Measurements from ENCODE around the gene SLC66A1.
A peak's percentile ranks its signal among the peaks of the same experiment; 100 is the strongest.
"Not testable (repeated sequence)": the region's sequence is repeated elsewhere in the genome, so short reads cannot be mapped to it uniquely, and the experiment has no call there.

SLC66A1 gene

GRCh38 chr1:19274636-19275035 is 37.5 kb upstream of the SLC66A1 start:
- H3K36me3 ChIP-seq (ENCODE audit: control insufficient read depth in 5 of 5, insufficient read depth in 5 of 5, low read length in 5 of 5) = peaks cover 0 to 5% (median 0%) of the 10 kb centered on the region in 5 donors
- H3K9ac ChIP-seq (ENCODE audit: low read length in 5 of 5) = no peak overlapping the region
- H3K27me3 ChIP-seq (ENCODE audit: control insufficient read depth in 5 of 5, insufficient read depth in 4 of 5, low read length in 5 of 5) = peaks cover 0 to 5% (median 3%) of the 10 kb centered on the region in 5 donors
- H3K4me3 ChIP-seq (ENCODE audit: low read depth in 1 of 5, low read length in 5 of 5) = peak overlapping the region in 1 of 5 donors; percentile 30
- H3K27ac ChIP-seq (ENCODE audit: low read depth, low read length) = no peak overlapping the region
- peaks cover 0 to 3% (median 0%) of the 10 kb centered on the region in 5 donors for H3K4me1 ChIP-seq (ENCODE audit: control insufficient read depth in 5 of 5, insufficient read depth in 5 of 5, low read length in 5 of 5)
- peaks cover 0 to 13% (median 3%) of the 10 kb centered on the region in 5 donors for H3K9me3 ChIP-seq (ENCODE audit: control insufficient read depth in 5 of 5, low read length in 5 of 5)

GRCh38 chr1:19283891-19284290 is 28.2 kb upstream of the SLC66A1 start:
- no peak overlapping the region for H3K9ac ChIP-seq (ENCODE audit: low read length in 5 of 5)
- peaks cover 0 to 5% (median 2%) of the 10 kb centered on the region in 5 donors for H3K36me3 ChIP-seq (ENCODE audit: control insufficient read depth in 5 of 5, insufficient read depth in 5 of 5, low read length in 5 of 5)
- H3K9me3 ChIP-seq (ENCODE audit: control insufficient read depth in 5 of 5, low read length in 5 of 5) = no peaks in the 10 kb centered on the region
- peaks cover 0 to 8% (median 4%) of the 10 kb centered on the region in 5 donors for H3K4me1 ChIP-seq (ENCODE audit: control insufficient read depth in 5 of 5, insufficient read depth in 5 of 5, low read length in 5 of 5)
- H3K27ac ChIP-seq (ENCODE audit: low read depth, low read length) = no peak overlapping the region
- no peak overlapping the region for H3K4me3 ChIP-seq (ENCODE audit: low read depth in 1 of 5, low read length in 5 of 5)
- H3K27me3 ChIP-seq (ENCODE audit: control insufficient read depth in 5 of 5, insufficient read depth in 4 of 5, low read length in 5 of 5) = no peaks in the 10 kb centered on the region

GRCh38 chr1:19284881-19285280 is 27.2 kb upstream of the SLC66A1 start:
- no peak overlapping the region for H3K9ac ChIP-seq (ENCODE audit: low read length in 5 of 5)
- peaks cover 0 to 13% (median 10%) of the 10 kb centered on the region in 5 donors for H3K4me1 ChIP-seq (ENCODE audit: control insufficient read depth in 5 of 5, insufficient read depth in 5 of 5, low read length in 5 of 5)
- H3K36me3 ChIP-seq (ENCODE audit: control insufficient read depth in 5 of 5, insufficient read depth in 5 of 5, low read length in 5 of 5) = peaks cover 0 to 5% (median 2%) of the 10 kb centered on the region in 5 donors
- H3K27me3 ChIP-seq (ENCODE audit: control insufficient read depth in 5 of 5, insufficient read depth in 4 of 5, low read length in 5 of 5) = no peaks in the 10 kb centered on the region
- no peak overlapping the region for H3K4me3 ChIP-seq (ENCODE audit: low read depth in 1 of 5, low read length in 5 of 5)
- H3K27ac ChIP-seq (ENCODE audit: low read depth, low read length) = no peak overlapping the region
- H3K9me3 ChIP-seq (ENCODE audit: control insufficient read depth in 5 of 5, low read length in 5 of 5) = no peaks in the 10 kb centered on the region

- not testable (repeated sequence) for H3K4me3 ChIP-seq (ENCODE audit: low read depth in 1 of 5, low read length in 5 of 5); H3K9me3 ChIP-seq (ENCODE audit: control insufficient read depth in 5 of 5, low read length in 5 of 5); H3K36me3 ChIP-seq (ENCODE audit: control insufficient read depth in 5 of 5, insufficient read depth in 5 of 5, low read length in 5 of 5); H3K9ac ChIP-seq (ENCODE audit: low read length in 5 of 5); H3K27me3 ChIP-seq (ENCODE audit: control insufficient read depth in 5 of 5, insufficient read depth in 4 of 5, low read length in 5 of 5); H3K27ac ChIP-seq (ENCODE audit: low read depth, low read length)
- peaks cover 0 to 13% (median 10%) of the 10 kb centered on the region in 5 donors for H3K4me1 ChIP-seq (ENCODE audit: control insufficient read depth in 5 of 5, insufficient read depth in 5 of 5, low read length in 5 of 5)
These were observed 26.8 kb upstream of the SLC66A1 start for GRCh38 chr1:19285366-19285765.

GRCh38 chr1:19285807-19286206 is 26.3 kb upstream of the SLC66A1 start:
- H3K4me1 ChIP-seq (ENCODE audit: control insufficient read depth in 5 of 5, insufficient read depth in 5 of 5, low read length in 5 of 5) = peaks cover 0 to 13% (median 10%) of the 10 kb centered on the region in 5 donors
- H3K9ac ChIP-seq (ENCODE audit: low read length in 5 of 5); H3K27me3 ChIP-seq (ENCODE audit: control insufficient read depth in 5 of 5, insufficient read depth in 4 of 5, low read length in 5 of 5); H3K4me3 ChIP-seq (ENCODE audit: low read depth in 1 of 5, low read length in 5 of 5); H3K9me3 ChIP-seq (ENCODE audit: control insufficient read depth in 5 of 5, low read length in 5 of 5); H3K36me3 ChIP-seq (ENCODE audit: control insufficient read depth in 5 of 5, insufficient read depth in 5 of 5, low read length in 5 of 5); H3K27ac ChIP-seq (ENCODE audit: low read depth, low read length): not testable (repeated sequence)

- no peaks in the 10 kb centered on the region for H3K27me3 ChIP-seq (ENCODE audit: control insufficient read depth in 5 of 5, insufficient read depth in 4 of 5, low read length in 5 of 5)
- H3K9ac ChIP-seq (ENCODE audit: low read length in 5 of 5) = no peak overlapping the region
- no peaks in the 10 kb centered on the region for H3K9me3 ChIP-seq (ENCODE audit: control insufficient read depth in 5 of 5, low read length in 5 of 5)
- H3K4me1 ChIP-seq (ENCODE audit: control insufficient read depth in 5 of 5, insufficient read depth in 5 of 5, low read length in 5 of 5) = peaks cover 0 to 13% (median 10%) of the 10 kb centered on the region in 5 donors
- no peak overlapping the region for H3K27ac ChIP-seq (ENCODE audit: low read depth, low read length)
- peaks cover 0 to 5% (median 2%) of the 10 kb centered on the region in 5 donors for H3K36me3 ChIP-seq (ENCODE audit: control insufficient read depth in 5 of 5, insufficient read depth in 5 of 5, low read length in 5 of 5)
- no peak overlapping the region for H3K4me3 ChIP-seq (ENCODE audit: low read depth in 1 of 5, low read length in 5 of 5)
These were observed 24.5 kb upstream of the SLC66A1 start for GRCh38 chr1:19287436-19288185.

- H3K27me3 ChIP-seq (ENCODE audit: control insufficient read depth in 5 of 5, insufficient read depth in 4 of 5, low read length in 5 of 5); H3K9me3 ChIP-seq (ENCODE audit: control insufficient read depth in 5 of 5, low read length in 5 of 5); H3K27ac ChIP-seq (ENCODE audit: low read depth, low read length); H3K36me3 ChIP-seq (ENCODE audit: control insufficient read depth in 5 of 5, insufficient read depth in 5 of 5, low read length in 5 of 5): not testable (repeated sequence)
- Histone ChIP-seq H3K4me3 (ENCODE audit: low read depth in 1 of 5, low read length in 5 of 5) (peak within 1 kb of the TSS; percentile 63 to 72 (median 68)), H3K9ac (ENCODE audit: low read length in 5 of 5) (peak within 1 kb of the TSS in 2 of 5 donors; percentile 41 to 68), H3K4me1 (ENCODE audit: control insufficient read depth in 5 of 5, insufficient read depth in 5 of 5, low read length in 5 of 5) (peaks cover 0 to 13% (median 10%) of the 10 kb centered on the region in 5 donors)
These were observed 23.5 kb upstream of the SLC66A1 start, which contains the start of gene AKR7A3 for GRCh38 chr1:19288324-19289241. AKR7A3 (minus strand) TSS chr1:19288770; CDS start chr1:19288709, 61 bp downstream.

GRCh38 chr1:19289244-19289643 is 22.9 kb upstream of the SLC66A1 start:
- Histone ChIP-seq H3K4me3 (ENCODE audit: low read depth in 1 of 5, low read length in 5 of 5) (peak overlapping the region; percentile 63 to 72 (median 68)), H3K27ac (ENCODE audit: low read depth, low read length) (no peak overlapping the region), H3K27me3 (ENCODE audit: control insufficient read depth in 5 of 5, insufficient read depth in 4 of 5, low read length in 5 of 5) (no peaks in the 10 kb centered on the region), H3K9ac (ENCODE audit: low read length in 5 of 5) (peak overlapping the region in 2 of 5 donors; percentile 41 to 68), H3K4me1 (ENCODE audit: control insufficient read depth in 5 of 5, insufficient read depth in 5 of 5, low read length in 5 of 5) (peaks cover 0 to 13% (median 10%) of the 10 kb centered on the region in 5 donors), H3K9me3 (ENCODE audit: control insufficient read depth in 5 of 5, low read length in 5 of 5) (peaks cover 0 to 2% (median under 1%) of the 10 kb centered on the region in 5 donors), H3K36me3 (ENCODE audit: control insufficient read depth in 5 of 5, insufficient read depth in 5 of 5, low read length in 5 of 5) (peaks cover 0 to 3% (median 0%) of the 10 kb centered on the region in 5 donors)

- H3K36me3 ChIP-seq (ENCODE audit: control insufficient read depth in 5 of 5, insufficient read depth in 5 of 5, low read length in 5 of 5) = peaks cover 0 to 3% (median 0%) of the 10 kb centered on the region in 5 donors
These were observed 17.5 kb upstream of the SLC66A1 start for GRCh38 chr1:19294638-19295037.

More at GRCh38 chr1:19294638-19295037, 17.5 kb upstream of the SLC66A1 start:
- Histone ChIP-seq H3K4me3 (ENCODE audit: low read depth in 1 of 5, low read length in 5 of 5) (peak overlapping the region in 2 of 5 donors; percentile 4 to 11), H3K27ac (ENCODE audit: low read depth, low read length) (no peak overlapping the region), H3K27me3 (ENCODE audit: control insufficient read depth in 5 of 5, insufficient read depth in 4 of 5, low read length in 5 of 5) (no peaks in the 10 kb centered on the region), H3K9me3 (ENCODE audit: control insufficient read depth in 5 of 5, low read length in 5 of 5) (peaks cover 0 to 13% (median 12%) of the 10 kb centered on the region in 5 donors), H3K4me1 (ENCODE audit: control insufficient read depth in 5 of 5, insufficient read depth in 5 of 5, low read length in 5 of 5) (no peaks in the 10 kb centered on the region), H3K9ac (ENCODE audit: low read length in 5 of 5) (no peak overlapping the region)
